HG03175 (cell line): ENCODE results near the gene ATP9B.
"Not testable (repeated sequence)": the region's sequence is repeated elsewhere in the genome, so short reads cannot be mapped to it uniquely, and the experiment has no call there.

Experiments used
- ATAC-seq: cut with Tn5 transposase; IDR thresholded peaks from one replicate; pipeline ENCODE4 v1.9.1; 2021; ENCODE audit warnings: mild to moderate bottlenecking, moderate library complexity; ENCODE audit not compliant: unreplicated experiment

The ATP9B gene

GRCh38 chr18:79322441-79322840, 253.2 kb downstream of the ATP9B start:
- ATAC-seq = no peak

- ATAC-seq = no peak
Measured at GRCh38 chr18:79323471-79323870, 254.3 kb downstream of the ATP9B start.

GRCh38 chr18:79326413-79327198, 257.4 kb downstream of the ATP9B start:
- ATAC-seq = no peak

GRCh38 chr18:79327199-79327721, 258.1 kb downstream of the ATP9B start:
- ATAC-seq = no peak

- not testable (repeated sequence) for ATAC-seq
Measured at GRCh38 chr18:79327915-79328314, 258.7 kb downstream of the ATP9B start.

GRCh38 chr18:79328887-79329286, 259.7 kb downstream of the ATP9B start:
- ATAC-seq = no peak

- no peak for ATAC-seq
Measured at GRCh38 chr18:79329786-79330185, 260.6 kb downstream of the ATP9B start.

- no peak for ATAC-seq
Measured at GRCh38 chr18:79332646-79333045, 263.5 kb downstream of the ATP9B start.

GRCh38 chr18:79333046-79333445, 263.9 kb downstream of the ATP9B start:
- no peak for ATAC-seq

- no peak for ATAC-seq
Measured at GRCh38 chr18:79334496-79335233, 265.5 kb downstream of the ATP9B start.

- ATAC-seq = no peak
Measured at GRCh38 chr18:79335833-79336360, 266.7 kb downstream of the ATP9B start.

- ATAC-seq = no peak
Measured at GRCh38 chr18:79336556-79337142, 267.5 kb downstream of the ATP9B start.

- ATAC-seq = no peak
Measured at GRCh38 chr18:79337184-79337583, 268.0 kb downstream of the ATP9B start.

GRCh38 chr18:79337620-79338019, 268.4 kb downstream of the ATP9B start:
- no peak for ATAC-seq

GRCh38 chr18:79339094-79339908, 270.1 kb downstream of the ATP9B start:
- no peak for ATAC-seq

GRCh38 chr18:79343567-79344207, 274.5 kb downstream of the ATP9B start:
- ATAC-seq = no peak

GRCh38 chr18:79344208-79344581, 275.0 kb downstream of the ATP9B start:
- no peak for ATAC-seq

GRCh38 chr18:79345366-79345765, 276.2 kb downstream of the ATP9B start:
- no peak for ATAC-seq

GRCh38 chr18:79345981-79346380, 276.8 kb downstream of the ATP9B start:
- no peak for ATAC-seq

- ATAC-seq = no peak
Measured at GRCh38 chr18:79348066-79348465, 278.9 kb downstream of the ATP9B start.
